ENCODE data around the gene TEX261.
"Not testable (repeated sequence)": the region's sequence is repeated elsewhere in the genome, so short reads cannot be mapped to it uniquely, and the experiment has no call there.

TEX261 gene

DNA sequence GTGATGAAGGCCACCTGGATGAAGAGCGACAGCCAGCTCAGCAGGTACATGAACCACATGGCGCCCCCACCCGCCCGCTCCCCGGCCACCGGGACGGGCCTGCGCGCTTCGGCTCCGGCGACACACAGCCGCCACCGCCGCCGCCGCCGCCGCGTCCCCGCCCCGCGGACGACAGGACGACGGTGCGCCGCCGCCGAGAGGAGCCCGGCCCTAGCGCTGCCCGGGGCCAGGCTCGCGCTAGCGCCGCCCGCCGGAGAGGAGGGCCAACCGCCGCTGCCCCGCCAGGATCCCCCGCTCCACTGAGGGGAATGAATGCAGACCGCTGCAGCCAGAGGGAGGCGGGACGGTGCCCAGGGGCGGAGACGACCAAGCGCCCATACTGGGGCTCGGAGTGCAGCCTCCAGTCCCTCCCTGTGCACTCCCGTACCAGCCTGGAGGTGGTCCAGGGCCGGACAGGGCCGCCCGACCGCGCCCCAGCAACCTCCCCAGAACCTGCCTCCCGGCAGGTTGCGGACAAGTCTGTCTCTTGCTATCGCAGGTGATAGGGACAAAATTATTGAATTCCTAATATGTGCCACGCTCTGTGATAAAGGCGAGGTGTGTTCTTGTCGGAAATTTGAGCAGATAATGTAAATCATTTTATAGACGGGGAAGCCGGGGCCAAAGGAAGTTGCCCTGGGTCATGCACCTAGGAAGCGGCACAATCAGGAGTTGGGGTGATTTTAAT is at the start of gene TEX261:
Gene TEX261 (minus strand): TSS at position 175 of the 727 bp plus-strand sequence. CDS start 116 bp downstream, at position 59.
- peak; percentile 96 for DNase-seq

DNA sequence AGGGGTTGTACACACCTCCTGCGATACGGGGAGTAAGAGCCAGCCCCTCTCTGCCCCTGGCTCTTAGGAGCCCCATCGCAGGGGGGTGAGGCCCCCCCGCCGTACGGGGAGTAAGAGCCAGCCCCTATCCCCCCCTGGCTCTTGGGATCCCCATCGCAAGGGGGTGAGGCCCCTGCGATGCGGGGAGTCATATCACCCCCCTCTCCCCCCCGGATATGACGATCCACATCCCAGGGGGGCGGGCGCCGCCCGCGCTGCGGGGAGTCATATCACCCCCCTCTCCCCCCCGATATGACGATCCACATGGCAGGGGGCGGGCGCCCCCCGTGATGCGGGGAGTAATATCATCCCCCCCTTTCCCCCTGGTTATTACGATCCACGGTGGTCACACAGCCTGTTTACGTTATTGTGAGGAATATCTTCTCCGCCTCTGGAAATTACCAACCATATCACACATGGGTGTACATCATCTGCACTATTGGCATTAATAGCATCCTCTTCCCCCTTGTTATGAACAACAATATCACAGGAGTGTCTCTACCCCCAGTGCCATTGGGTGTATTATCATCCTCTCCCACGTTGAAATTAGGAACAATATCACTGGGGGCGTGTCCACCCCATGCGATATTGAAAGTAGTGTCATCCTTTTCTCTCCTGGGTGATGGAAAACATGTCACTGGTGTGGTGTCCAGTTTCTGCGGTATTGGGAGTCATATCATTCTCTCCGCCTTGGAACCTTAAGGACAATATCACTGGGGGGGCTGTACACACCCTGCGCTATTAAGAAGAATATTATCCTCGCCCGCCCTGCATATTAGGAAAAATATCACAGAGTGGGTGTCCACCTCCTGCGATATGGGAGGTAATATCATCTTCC is 49.1 kb upstream of the TEX261 start:
- DNase-seq: peak; percentile 17

DNA sequence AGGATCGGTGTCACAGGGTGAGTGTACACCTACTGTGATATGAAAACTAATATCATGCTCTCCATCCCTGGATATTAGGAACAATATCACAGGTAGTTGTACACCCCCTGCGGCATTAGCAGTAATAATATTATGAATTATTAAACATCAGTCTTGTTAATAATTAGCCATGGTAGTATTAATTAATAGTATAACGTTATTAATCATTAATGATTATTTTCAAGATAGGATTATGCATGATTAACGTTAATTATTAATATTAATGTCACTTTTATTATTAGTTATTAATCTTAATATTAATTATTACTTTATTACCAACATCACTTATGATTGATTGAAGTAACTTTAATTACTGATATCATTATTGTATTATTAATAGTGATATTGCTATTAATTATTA is 47.6 kb upstream of the TEX261 start:
- no peak for DNase-seq

DNA sequence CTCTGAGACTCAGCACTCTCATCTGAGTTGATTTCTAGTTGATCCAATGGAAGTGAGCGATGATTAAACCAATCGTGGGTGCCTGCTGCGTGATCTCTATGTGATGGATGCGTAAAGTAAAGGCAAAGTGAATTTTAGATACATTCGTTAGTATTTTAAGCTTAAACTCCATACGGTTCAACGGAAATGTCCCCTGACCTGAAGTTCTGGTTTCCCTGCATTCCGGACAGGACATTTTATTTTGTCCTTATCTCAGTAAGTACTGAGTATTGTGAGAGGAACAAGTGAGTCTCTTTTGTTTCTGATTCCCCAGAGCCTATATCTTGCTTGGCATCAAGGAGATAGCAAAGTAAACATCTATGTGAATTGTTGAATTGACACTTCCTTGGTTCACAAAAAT is 41.6 kb upstream of the TEX261 start:
- not testable (repeated sequence) for DNase-seq

DNA sequence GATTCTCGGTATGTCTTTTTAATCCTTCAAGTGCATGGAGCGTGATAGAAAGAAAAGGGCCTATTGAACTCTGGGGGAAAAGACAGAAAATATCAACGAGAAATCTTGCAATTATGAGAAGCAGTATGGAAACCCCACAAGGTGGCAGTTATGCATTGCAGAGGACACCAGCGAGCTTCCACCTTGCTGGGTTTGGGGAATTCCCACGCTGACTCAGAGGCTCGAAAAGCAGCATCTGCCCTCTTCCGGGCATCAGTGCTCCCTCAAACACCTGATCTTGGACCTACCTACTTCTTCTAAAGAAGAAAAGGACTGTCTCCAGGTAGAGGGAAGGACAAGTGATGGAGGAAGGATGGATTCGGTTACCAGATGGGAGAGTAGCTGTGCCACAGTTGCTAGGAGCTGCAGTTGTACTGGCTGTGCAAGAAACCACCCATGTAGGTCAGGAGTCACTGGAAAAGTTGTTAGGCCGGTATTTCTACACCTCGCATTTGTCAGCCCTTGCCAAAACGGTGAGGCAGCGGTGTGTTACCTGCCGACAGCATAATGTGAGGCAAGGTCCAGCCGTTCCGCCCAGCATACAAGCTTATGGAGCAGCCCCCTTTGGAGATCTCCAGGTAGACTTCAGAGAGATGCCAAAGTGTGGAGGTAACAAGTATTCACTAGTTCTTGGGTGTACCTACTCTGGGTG is 29.0 kb upstream of the TEX261 start:
- not testable (repeated sequence) for DNase-seq

DNA sequence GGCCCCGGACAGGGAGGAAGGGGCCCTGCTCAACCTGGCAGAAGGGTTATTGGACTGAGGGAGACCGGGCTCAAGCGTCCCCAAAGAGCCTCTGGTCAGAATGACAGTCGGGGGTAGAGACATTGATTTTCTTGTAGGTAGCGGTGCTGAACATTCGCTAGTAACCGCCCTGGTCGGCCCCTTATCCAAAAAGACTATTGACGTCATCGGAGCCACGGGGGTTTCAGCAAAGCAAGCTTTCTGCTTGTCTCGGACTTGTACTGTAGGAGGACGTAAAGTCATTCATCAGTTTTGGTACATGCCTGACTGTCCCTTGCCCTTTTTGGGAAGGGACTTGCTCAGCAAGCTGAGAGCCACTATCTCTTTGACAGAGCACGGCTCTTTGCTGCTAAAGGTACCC is 26.7 kb upstream of the TEX261 start:
- not testable (repeated sequence) for DNase-seq

DNA sequence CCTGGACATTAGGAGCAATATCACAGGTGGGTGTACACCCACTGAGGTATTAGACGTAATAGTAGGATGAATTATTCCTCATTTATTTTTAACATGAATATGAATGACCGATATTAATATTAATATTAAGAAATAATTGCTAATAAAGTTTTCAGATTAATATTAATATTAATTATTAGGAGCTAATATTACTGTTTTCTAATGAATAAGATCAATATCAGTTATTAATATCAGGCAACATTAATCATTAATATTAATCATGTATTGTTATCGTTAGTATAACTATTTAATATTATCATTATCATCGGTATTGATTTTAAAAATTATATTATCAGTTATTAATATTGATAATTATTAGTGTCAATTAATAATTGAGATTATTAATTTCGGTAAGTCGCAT is 25.3 kb upstream of the TEX261 start:
- not testable (repeated sequence) for DNase-seq

DNA sequence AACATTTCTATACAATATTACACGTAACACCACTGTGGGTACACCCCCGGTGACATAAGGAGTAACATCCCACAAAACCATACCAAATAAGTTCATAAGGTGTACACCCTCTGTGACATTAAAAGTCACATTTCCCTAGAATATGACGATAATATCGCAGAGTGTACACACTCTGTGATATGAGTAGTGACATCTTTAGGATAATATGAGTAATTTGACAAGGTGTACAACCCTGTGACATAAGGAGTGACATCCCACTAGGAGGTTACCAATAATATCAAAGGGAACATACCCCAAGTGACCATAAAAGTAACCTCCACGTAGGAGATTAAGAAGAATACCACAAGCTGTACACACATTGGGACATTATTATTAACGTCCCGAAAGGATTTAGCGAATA is 24.0 kb upstream of the TEX261 start:
- no peak for DNase-seq

DNA sequence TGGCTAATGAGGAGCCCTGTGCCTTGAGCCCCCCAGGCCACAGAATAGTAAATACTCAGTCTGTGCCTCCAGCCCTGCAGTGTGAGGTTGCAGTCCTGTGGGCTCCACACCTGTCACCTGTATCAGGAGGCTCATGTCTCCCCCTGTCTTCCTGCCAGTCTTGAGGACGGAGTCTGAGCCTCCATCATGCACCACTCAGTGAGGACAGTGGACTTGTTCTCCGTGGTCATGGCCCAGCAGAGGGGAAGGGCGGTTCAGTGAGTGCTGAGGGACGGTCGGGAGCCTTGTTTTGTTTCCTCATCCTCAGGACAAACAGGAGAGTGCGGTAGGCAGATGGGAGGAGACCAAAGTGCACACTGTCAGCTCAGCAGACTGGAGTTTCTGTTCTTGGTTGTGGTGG is 17.1 kb upstream of the TEX261 start:
- not testable (repeated sequence) for DNase-seq

DNA sequence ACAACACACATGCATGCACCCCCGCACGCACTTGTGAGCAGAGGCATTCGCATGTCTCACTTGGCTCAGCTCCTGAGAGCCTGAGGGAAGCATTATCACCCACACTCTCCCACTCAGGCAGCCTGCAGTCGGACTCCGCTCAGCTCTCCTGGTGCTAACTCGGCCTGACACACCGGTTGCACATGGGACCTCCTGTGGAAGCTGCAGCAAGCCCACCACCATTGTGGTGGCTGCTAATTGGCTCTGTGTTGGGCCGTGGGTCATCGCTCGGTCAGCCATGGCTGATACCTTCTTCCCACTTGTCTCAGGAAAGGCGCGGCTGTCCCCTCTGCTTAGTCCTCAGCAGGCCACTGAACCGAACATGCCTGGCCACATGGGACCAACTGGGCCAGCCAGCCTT is 13.7 kb upstream of the TEX261 start:
- DNase-seq: no peak

DNA sequence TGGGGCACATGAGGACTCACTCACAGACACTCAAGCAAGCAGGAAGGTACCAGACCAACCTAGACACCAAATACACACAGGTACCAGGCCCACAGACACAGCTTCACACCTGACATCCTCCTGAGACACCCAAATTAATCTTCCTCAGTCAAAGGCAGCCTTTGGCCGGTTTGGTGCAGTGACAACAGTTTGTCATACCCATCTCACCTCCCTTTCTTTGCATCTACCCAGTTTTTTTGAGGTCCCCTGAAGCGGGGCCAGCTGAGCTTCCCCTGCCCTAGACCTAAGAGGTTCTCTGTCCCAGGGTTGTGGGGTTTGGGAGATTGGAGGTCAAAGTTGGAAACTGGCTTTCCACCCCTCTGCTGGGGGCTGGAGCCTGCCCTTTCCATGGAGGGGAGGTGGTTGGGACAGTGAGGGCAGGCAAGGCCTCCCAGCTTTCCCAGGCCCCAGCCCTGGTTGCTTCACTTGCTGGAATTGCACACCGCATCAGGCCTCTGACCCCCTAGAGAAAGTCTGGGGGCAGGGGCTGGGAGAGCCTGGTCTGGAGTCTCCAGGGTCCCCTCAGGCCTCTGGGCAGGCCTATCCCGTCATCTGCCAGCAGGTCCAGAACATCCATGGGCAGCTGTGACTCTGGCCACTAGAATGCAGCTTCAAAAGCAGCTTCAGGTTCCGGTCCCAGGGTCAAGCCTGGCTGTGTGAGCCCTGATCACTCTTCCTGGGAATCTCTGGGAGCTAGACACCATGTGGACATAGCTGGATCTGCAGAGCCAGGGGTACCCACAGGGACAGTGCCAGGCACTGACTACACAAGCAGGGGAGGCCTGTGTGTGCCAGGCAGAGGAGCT is 12.5 kb upstream of the TEX261 start:
- no peak for DNase-seq

DNA sequence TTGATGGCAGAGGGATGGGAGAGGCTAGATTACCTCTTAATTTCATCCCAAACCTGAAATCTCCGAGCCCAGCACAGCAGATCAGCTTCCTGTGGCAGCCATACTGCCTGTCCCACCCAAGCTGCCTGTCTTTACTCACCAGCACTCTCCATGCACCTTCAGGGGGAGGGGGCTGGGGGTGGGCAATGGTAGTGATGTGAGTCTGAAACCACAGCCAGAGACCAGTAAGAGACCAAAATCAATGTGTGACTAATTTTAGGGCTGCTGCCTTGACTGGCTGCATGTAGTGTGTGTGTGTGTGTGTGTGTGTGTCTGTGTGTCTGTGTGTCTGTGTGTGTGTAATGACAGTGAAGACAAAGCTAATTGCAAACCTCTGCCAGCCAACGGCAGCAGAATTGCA is 11.7 kb upstream of the TEX261 start:
- DNase-seq: no peak

DNA sequence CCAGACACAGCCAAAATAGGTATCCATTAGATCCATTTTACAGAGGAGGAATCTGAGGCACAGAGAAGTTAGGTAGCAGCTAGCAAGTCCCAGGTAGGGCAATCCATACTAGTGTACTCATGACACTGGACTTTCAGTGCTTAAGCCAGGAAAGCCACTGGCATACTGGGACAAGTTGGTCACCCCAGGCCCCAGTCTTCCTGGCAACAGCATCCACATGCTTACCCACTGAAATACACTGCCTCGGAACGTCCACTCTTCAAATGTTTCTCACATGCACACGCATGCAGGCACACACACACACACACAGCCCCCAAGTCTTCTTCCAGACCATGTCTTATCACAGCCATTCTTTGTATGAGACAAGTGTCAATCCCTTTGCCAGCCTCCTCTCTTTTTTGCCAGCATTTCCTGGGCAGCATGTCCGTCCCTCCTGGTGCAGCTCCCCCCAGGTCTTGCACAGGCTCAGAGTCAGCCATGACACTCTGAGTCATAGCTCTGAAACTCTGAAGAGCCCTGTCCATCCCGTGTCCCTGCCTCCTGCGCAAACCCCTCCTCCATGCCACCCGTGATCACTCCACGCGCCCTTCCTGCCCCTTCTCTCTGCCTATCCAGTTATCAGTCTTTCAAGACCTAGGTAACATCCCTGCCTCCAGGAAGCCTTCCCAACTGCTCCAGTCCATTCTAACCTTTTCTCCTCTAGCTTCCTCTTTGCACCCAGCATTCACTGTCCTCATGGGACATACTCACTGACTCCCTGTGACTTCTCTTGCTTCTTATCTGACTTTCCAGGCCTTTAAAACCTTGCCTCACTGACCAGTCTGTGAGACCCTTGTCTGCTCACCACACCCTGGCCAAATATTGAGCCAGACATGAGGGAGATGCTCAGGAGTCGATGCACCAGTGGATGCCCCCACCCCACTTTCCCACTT is 10.9 kb upstream of the TEX261 start:
- no peak for DNase-seq

DNA sequence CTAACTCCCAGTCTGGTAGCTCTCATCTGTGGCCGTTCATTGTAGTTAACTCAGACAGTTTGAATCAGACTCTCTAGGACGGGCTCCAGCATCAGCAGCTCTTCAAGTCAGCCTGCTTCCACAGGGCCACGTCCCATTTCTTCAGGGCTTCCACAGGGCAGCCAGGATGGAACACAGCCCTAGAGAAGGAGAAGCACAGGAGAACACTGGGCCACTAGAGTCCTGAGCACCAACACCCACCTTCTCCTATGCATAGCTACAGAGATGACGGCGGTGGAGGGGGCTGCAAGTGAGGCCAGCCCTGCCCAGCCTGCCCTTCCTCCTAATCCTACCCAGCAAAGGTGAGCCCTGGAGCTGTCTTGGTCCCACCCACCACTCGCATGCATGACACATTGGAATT is 10.2 kb upstream of the TEX261 start:
- DNase-seq: no peak

DNA sequence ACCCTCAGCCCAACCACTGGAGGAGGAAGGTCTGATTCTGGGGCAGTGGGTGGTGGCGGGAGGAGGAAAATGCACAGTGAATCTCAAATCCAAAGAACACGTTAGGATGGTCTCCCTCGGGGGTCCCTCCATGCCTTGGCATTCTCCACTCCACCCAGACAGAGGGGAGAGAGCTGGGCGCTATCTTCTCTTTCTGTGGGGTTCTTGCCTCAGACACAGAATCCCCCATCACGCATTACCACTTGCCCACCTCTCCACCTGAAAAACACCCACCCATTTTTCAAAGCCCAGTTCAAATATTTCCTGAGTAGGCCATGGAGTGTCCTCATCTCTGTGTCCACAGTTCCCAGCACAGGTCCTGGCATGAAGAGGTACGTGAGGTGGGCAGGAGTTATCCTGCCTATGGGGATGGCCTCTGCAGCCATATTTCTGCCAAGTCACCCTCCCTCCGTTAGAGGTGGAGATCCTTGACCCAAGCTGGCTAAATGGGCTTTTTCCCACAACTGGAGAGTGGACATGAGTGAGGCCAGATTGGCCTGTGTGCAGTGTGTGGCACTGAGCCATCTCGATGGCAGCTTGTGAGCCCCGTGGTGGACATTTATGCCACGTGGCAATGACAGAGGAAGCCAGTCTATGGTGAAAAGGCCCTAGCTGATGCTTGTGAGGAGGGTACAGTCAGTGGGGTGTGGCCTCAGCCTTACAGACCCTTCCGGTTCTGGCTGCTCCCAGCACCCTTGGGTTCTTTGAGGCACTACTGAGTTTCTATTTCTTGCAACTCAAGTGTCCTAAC is 9.5 kb upstream of the TEX261 start:
- DNase-seq: no peak

DNA sequence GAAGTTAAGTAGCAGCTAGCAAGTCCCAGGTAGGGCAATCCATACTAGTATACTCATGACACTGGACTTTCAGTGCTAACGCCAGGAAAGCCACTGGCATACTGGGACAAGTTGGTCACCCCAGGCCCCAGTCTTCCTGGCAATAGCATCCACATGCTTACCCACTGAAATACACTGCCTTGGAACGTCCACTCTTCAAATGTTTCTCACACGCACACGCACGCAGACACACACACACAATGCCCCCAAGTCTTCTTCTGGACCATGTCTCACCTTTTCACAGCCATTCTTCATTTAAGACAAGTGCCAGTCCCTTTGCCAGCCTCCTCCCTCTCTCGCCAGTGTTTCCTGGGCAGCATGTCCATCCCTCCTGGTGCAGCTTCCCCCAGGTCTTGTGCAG is 8.7 kb upstream of the TEX261 start:
- DNase-seq: no peak

DNA sequence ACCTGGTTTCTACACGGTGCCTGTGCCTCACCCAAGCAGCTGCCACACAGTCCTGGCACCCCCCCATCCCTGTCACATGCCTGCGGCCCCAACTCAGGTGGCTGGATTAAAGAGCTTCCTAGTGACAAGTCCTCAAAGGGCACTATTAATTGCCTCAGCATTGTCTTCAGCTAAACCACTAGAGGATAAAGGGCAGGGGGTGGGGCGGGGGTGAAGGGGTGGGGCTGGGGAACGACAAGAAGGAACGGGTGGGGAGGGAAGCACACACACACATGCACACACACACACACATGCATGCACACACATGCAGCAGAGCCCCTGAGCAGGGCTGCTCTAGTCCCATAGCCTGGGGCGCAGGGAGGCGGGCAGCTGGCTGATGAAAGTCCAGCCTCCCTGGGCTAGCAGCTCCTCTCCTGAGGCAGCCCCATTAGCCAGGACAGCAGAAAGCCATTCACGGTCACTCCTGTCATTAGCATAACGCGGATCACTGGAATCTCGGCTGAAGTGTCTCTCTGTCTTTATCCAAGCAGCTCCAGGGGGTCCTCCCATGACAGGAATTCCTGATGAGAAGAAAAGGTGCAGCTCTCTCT is 7.4 kb upstream of the TEX261 start:
- DNase-seq: no peak

DNA sequence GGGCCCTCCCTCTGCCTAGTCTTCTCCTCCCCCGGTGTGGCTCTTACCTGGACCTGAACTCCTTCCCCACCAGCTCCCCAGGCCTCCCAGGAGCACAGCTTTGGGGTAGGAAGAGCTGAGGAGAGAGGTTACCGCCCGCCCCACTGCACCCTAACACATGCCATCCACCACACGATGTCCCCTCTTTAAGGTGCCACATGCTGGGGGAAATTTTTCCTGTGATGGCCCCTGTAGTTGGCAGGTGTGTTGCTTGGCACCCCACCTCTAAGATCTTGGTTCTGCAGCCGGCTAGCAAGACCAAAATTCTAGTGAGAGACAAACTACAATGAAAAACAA is 6.9 kb upstream of the TEX261 start:
- DNase-seq: no peak

DNA sequence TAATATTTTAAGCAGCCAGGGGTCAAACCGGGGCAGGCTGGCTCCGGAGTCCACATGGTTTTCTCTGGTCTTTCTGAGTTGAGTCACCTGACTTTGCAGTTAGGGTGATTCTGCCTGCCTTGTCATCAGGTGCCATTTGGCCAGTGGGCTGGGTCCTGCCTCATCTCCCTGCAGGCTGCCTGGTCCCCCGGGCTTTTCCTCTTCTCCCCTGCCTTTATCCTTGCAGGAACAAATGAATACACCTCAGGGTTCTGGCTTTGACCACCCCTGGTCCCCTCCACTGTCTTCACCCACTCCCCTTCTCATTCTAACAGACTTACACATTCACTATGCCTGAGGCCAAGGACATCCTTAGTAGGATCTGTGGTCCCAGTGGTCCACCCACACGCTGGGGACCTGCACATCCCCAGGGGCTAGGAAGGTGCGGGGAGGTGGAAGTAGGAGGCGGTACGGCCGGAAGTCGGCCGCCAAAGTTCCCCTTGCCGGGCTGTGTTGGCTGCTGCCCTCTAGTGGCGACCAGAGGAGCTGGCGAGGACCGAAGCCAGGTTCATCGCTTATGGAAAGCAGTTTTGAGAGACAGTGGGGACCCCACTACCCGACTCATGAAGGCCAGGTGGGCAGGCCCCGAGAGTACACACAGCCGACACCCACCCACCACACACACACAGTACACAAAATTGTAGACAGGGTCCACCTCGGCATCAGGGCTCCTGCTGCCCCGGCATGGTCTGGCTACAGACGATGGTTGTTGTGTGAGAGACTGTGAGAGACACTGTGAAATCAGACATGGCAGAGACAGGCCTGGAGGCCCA is 6.3 kb upstream of the TEX261 start:
- DNase-seq: peak; percentile 88
